Activated CD8-positive, alpha-beta memory T cell treated with anti-CD3 and anti-CD28 coated beads, Interleukin-2, amount 50 U/mL, for 4 hours (primary cell): Measurements from ENCODE around the gene GOLGA2.

Experiments used
- DNase-seq: peaks from one replicate; pipeline ENCODE4 v3.0.0-alpha.2; 2020

Gene GOLGA2

DNA sequence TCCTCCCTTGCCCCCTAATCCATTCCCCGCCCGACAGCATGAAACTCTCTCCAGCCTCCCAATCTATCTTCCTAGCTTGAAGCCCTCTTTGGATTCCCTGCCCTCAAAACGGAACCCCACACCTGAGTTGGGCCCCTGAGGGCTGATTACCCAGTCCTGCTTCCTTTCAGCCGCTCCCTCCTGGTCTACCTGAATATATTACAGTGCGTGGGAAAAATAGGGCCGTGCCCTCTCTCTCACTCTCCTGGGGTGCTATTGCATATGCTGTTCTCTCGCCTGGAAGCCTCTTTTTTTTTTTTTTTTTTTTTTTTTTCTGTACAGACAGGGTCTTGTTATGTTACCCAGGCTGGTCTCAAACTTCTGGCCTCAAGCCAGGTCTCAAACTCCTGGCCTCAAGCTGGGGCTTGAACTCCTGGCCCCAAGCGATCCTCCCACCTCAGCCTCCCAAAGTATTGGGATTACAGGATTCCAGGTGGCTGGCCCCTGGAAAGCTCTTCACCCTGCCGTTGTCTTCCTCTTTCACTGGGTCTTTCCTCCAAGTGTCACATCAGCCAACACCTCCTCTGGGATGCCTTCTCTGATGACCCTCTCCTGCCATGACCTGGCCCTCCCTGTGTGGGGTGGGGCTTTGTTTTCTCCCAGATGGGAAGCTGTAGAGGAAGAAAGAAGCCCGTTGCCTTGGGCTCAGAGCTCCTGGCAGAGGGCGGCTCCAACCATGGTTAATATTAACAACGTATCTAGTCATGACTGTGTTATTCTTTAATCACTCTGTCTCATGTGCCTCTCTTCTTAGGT lies 64.4 kb downstream of the GOLGA2 start:
- DNase-seq, result no peak

DNA sequence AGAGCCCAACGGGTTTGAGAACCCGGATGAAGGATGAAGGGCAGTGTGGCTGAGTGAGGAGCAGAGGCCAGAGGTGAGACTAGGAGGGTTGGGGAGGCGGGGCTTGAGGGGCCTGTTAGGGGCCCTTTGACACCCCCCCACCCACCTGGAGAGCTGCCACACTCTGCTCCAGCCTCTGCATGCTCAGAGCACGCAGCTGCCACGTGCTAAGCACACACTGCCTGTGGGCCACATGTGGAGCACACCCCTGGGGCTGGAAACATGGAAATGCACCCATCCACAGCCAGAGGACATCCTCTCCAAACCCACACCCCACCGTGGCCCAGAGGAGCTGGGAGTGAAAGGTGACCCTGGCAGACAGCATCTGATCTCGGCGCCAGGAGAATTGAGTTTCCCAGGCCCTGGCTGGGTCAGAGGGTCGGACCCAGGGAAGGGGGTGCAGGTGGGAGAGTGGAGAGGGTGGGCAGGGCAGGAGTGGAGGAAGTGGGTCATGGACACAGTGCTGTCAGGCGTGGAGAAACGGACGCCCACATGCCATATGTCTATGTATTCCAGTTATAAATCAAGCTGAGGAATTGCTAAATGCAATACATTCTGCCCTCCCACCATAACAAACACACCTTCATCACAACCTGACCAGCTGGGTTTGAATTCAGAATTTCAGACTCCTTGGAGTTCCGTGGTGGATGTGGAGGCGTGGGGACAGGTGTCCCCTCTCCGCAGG lies 66.7 kb downstream of the GOLGA2 start:
- DNase-seq, result no peak

DNA sequence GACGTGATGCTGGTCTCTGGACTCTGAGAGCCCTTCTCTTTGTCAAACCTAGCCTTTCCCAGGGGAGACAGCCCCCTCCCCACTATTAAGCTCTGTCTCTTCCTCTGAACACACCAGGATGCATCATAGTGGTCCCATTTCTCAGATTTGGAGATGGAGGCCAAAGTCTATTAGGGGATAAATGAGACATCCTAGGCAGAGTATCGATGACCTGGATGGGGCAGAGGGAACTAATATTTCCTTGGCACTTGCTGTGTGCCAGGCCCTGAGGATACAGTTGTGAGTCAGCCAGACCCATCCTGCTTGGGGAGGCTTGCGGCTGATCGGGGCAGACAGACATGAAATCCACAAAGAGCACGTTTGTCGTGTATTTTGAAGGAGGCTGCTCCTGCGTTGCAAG lies 67.4 kb downstream of the GOLGA2 start:
- DNase-seq, result no peak

DNA sequence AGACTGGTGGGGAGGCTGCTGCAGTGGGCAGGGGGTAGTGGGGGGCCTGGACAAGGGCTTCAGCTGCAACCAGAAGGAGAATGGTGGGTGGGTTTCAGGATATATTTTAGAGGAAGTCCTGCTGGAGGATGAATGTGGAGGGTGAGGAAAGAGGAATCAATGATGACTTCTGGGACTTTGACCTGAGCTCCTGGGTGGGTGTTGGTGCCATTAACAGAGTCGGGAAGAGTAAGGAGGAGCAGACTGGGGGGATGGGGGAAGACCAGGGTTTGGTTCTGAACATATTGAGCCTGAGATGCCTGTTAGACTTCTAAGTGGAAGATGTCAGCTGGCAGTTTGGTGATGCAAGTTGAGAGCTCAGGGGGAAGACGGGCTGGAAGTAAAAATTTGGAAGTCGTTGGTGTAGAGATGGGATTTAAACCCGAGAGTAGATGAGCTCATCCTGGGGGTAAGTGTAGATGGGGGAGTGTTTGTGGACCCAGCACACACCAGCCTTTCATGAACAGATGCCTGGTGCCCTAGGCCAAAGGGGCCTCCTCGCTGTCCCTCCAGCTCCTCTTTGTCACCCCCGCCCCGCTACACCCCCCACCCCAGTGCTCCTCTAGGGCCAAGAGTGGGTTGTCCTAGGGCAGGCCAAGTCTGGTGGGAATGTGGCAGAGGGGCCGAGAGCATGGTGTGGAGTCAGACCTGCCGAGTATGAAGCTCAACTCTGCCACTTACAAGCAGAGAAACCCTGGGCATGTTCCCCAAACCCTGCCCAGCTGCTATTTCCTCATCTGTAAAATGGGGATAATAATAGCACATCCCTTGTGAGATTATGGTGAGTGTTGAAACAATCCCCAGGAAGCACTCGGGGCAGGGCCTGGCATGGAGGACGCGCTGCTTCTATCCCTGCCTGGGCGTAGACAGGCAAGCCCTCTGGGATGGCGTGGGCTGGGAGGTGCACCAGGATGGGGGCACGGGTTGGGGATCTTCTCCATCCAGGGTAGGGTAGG lies 68.6 kb downstream of the GOLGA2 start:
- DNase-seq, result no peak

DNA sequence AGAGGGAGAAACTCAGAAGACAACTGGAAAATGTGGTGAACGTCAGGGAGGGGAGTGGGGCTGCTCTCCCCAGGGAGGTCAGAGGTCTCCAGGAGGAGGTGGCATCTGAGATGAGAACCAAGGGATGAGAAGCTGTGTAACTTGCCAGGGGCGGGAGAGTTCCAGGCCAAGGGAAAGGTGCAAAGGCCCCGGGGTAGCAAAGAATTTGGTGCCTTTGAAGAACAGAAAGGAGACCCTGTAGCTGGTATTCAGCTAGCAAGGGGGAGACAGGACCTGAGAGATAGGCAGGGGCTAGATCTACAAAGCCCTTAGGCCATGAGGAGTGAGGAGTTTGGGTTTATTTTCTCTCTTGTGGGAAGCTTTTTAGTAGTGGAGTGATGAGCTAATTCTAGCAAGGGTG lies 69.3 kb downstream of the GOLGA2 start:
- DNase-seq, result no peak
